ENCODE data around the gene PRKAR2A.

The PRKAR2A gene

GRCh38 chr3:48847504-48848423, at the start of gene PRKAR2A:
PRKAR2A (minus strand) TSS chr3:48847874; CDS start chr3:48847596, 278 bp downstream.
- DNase-seq: peak; percentile 45 to 92 (median 85)

GRCh38 chr3:48896936-48897335, 49.3 kb upstream of the PRKAR2A start:
- DNase-seq: no peak

- DNase-seq: no peak
Observed at GRCh38 chr3:48894516-48894915, 46.8 kb upstream of the PRKAR2A start.

GRCh38 chr3:48891606-48892005, 43.9 kb upstream of the PRKAR2A start:
- no peak for DNase-seq

GRCh38 chr3:48885753-48886152, 38.1 kb upstream of the PRKAR2A start:
- DNase-seq: no peak

GRCh38 chr3:48881652-48882114, 34.0 kb upstream of the PRKAR2A start:
- no peak for DNase-seq

- no peak for DNase-seq
Observed at GRCh38 chr3:48881006-48881405, 33.3 kb upstream of the PRKAR2A start.

GRCh38 chr3:48879994-48880377, 32.3 kb upstream of the PRKAR2A start:
- DNase-seq: no peak

- DNase-seq: no peak
Observed at GRCh38 chr3:48879307-48879993, 31.8 kb upstream of the PRKAR2A start.

GRCh38 chr3:48877671-48878070, 30.0 kb upstream of the PRKAR2A start:
- no peak for DNase-seq

- DNase-seq: no peak
Observed at GRCh38 chr3:48863122-48863521, 15.4 kb upstream of the PRKAR2A start.

- DNase-seq: no peak
Observed at GRCh38 chr3:48859206-48859605, 11.5 kb upstream of the PRKAR2A start.

GRCh38 chr3:48858709-48859108, 11.0 kb upstream of the PRKAR2A start:
- DNase-seq: no peak

- no peak for DNase-seq
Observed at GRCh38 chr3:48857641-48858040, 10.0 kb upstream of the PRKAR2A start.

GRCh38 chr3:48856469-48856868, 8.8 kb upstream of the PRKAR2A start:
- DNase-seq: peak in 41 of 58 donors; percentile 3 to 65 (median 18)

GRCh38 chr3:48855681-48856447, 8.2 kb upstream of the PRKAR2A start:
- no peak for DNase-seq

- DNase-seq: no peak
Observed at GRCh38 chr3:48852151-48852550, 4.5 kb upstream of the PRKAR2A start.

GRCh38 chr3:48851407-48851806, 3.7 kb upstream of the PRKAR2A start:
- peak in 43 of 58 donors; percentile 3 to 64 (median 27) for DNase-seq

- peak in 1 of 58 donors; percentile 4 for DNase-seq
Observed at GRCh38 chr3:48848816-48849515, 1.3 kb upstream of the PRKAR2A start.

- peak in 55 of 58 donors; percentile 19 to 77 (median 60) for DNase-seq
Observed at GRCh38 chr3:48847053-48847503, 596 bp downstream of the PRKAR2A start.

- no peak for DNase-seq
Observed at GRCh38 chr3:48845170-48845569, 2.5 kb downstream of the PRKAR2A start.

Measured in anterior cingulate cortex (tissue), 58 donors.